GM12878 (cell line): ENCODE measurements around the gene ACSF3. TPM values are rescaled to one million over a fixed set of nuclear protein-coding genes. Genes with fewer than 3 reads are reported as not detected.

Experiments
- BCLAF1 ChIP-seq: fragments of 450-650 bp; IDR thresholded peaks from 2 replicates; pipeline ENCODE4 v1.6.1; 2017; ENCODE audit warnings: antibody characterized with exemption, mild to moderate bottlenecking, moderate library complexity
- CREM ChIP-seq: IDR thresholded peaks from 2 replicates; pipeline ENCODE4 v1.6.1; 2014; ENCODE audit warnings: antibody characterized with exemption, low read depth
- CTCF ChIP-seq, 3 experiments: IDR thresholded peaks in 2 of 3; conservative IDR thresholded peaks in 1 of 3; 2 replicates each; pipeline ENCODE4 v1.5.1; 2011; ENCODE audit warnings: low read depth in 3 of 3, low read length in 3 of 3, mild to moderate bottlenecking in 3 of 3, control low read depth in 2 of 3, moderate library complexity in 2 of 3, inconsistent platforms in 1 of 3, mixed read lengths in 1 of 3; ENCODE audit not compliant: control insufficient read depth in 2 of 3, insufficient read depth in 1 of 3; ENCODE audit errors: extremely low read depth in 1 of 3
- E2F4 ChIP-seq: IDR thresholded peaks from 2 replicates; pipeline ENCODE4 v1.6.1; 2012; ENCODE audit warnings: low read depth, low read length, improper control_type of control experiment
- ESRRA ChIP-seq: IDR thresholded peaks from 2 replicates; pipeline ENCODE4 v1.6.1; 2012; ENCODE audit warnings: mild to moderate bottlenecking, low read length, improper control_type of control experiment
- JUNB ChIP-seq: IDR thresholded peaks from 2 replicates; pipeline ENCODE4 v1.6.1; 2016; ENCODE audit warnings: antibody characterized with exemption, mild to moderate bottlenecking
- LARP7 ChIP-seq: fragments of 450-650 bp; IDR thresholded peaks from 2 replicates; pipeline ENCODE4 v1.6.1; 2017; ENCODE audit warnings: mild to moderate bottlenecking
- MYC ChIP-seq: IDR thresholded peaks from 2 replicates; pipeline ENCODE4 v1.6.1; 2011; ENCODE audit warnings: mild to moderate bottlenecking, low read length, moderate library complexity, inconsistent platforms; ENCODE audit not compliant: insufficient read depth, insufficient replicate concordance, insufficient read length, severe bottlenecking
- PML ChIP-seq: IDR thresholded peaks from 2 replicates; pipeline ENCODE4 v1.6.1; 2012; ENCODE audit warnings: low read length, inconsistent platforms
- POLR2AphosphoS2 ChIP-seq: IDR thresholded peaks from 2 replicates; pipeline ENCODE4 v1.6.1; 2011; ENCODE audit warnings: low read depth, mild to moderate bottlenecking, low read length, improper control_type of control experiment, moderate library complexity
- POLR2AphosphoS5 ChIP-seq: IDR thresholded peaks from 2 replicates; pipeline ENCODE4 v1.6.1; 2011; ENCODE audit warnings: mild to moderate bottlenecking, low read length, inconsistent platforms
- RB1 ChIP-seq: fragments of 450-650 bp; formaldehyde crosslinking; IDR thresholded peaks from 2 replicates; pipeline ENCODE4 v1.6.1; 2017; ENCODE audit warnings: mild to moderate bottlenecking, borderline replicate concordance
- RELA ChIP-seq: fragments of 450-650 bp; IDR thresholded peaks from 2 replicates; pipeline ENCODE4 v1.8.0; 2014; ENCODE audit warnings: borderline replicate concordance; ENCODE audit not compliant: partially characterized antibody
- SIN3A ChIP-seq: IDR thresholded peaks from 2 replicates; pipeline ENCODE4 v1.6.1; 2012; ENCODE audit warnings: low read depth, low read length, improper control_type of control experiment
- SIX5 ChIP-seq: IDR thresholded peaks from 2 replicates; pipeline ENCODE4 v1.6.1; 2011; ENCODE audit warnings: mild to moderate bottlenecking, low read depth, low read length, moderate library complexity; ENCODE audit not compliant: severe bottlenecking
- SREBF2 ChIP-seq: IDR thresholded peaks from 2 replicates; pipeline ENCODE4 v1.6.1; 2012; ENCODE audit warnings: mild to moderate bottlenecking, low read length
- SRF ChIP-seq, 2 experiments: IDR thresholded peaks; 2 replicates each; pipeline ENCODE4 v1.6.1; 2011; ENCODE audit warnings: low read depth in 2 of 2, low read length in 2 of 2, mild to moderate bottlenecking in 1 of 2, moderate library complexity in 1 of 2
- SUPT20H ChIP-seq: IDR thresholded peaks from 2 replicates; pipeline ENCODE4 v1.6.1; 2011; ENCODE audit warnings: low read depth, mild to moderate bottlenecking, low read length, moderate library complexity, borderline replicate concordance; ENCODE audit not compliant: control insufficient read depth
- polyA plus RNA-seq, 11 experiments: library from polyadenylated mRNA; depleted of rRNA in 4 of 11; unstranded in 6 of 11; stranded (reverse) in 5 of 11; fragments of >200 nt; fragmentation: Nextera tagmentation in 4 of 11; fragmentation: Illumina TruSeq in 1 of 11; extraction: Ambion mirVana in 4 of 11; extraction: Trizol in 1 of 11; gene quantifications; 1 replicate in 1 of 11; 2 replicates in 10 of 11; pipeline versions ENCODE4 v1.2.1 to v1.2.3, GENCODE V29; 2011 to 2016; ENCODE audit warnings: inconsistent platforms in 2 of 11, missing spikeins in 2 of 11, low read depth in 1 of 11
- total RNA-seq, 4 experiments: library from RNA; depleted of rRNA in 3 of 4; stranded (reverse); fragments of >200 nt in 3 of 4; fragmentation: Illumina TruSeq in 1 of 4; extraction: Trizol in 1 of 4; gene quantifications; 2 replicates each; pipeline versions ENCODE4 v1.2.1 to v1.2.3, GENCODE V29; 2013 to 2021
- TF ChIP-seq, protein P1 (sequence below): fragments of 450-650 bp; IDR thresholded peaks from 2 replicates; pipeline ENCODE4 v1.6.1; 2016; ENCODE audit warnings: mild to moderate bottlenecking
- TF ChIP-seq, protein P2 (sequence below): fragments of 450-650 bp; formaldehyde crosslinking; IDR thresholded peaks from 2 replicates; pipeline ENCODE4 v1.4.0; 2020; ENCODE audit warnings: mild to moderate bottlenecking, moderate library complexity

ACSF3 gene
- total and polyA plus RNA-seq, 10 of the 15 experiments (the other 5 are each of a cell fraction or from before 2014, with no cell fraction given), result 1.0 to 44.4 (median 25.8) TPM

DNA sequence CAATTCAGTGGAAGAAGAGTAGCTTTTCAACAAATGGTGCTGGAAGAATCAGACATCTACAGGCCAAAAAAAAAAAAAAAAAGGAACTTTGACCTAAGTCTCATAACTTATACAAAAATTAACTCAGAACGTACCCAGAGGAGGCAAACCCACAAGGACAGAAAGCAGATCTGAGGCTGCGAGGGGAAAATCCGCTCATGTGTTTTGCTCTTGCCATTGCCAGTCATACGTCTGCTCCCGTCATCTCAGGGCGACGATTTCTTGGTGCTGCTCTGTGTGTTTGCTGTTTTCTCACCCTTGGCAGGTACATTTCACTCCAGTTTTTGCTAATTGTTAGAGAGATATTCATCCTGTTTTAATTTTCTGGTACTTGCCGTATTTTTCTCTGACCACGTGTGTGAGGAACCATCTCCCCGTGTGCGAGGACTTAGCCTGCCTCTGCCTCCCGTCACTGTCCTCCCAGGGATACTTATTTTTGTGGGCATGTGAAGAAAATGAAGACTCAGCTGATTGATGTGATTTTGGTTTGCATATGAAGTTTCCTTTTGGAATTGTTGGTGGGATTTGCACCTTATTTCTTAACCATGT, 33.4 kb upstream of the ACSF3 start (continued):
- TF ChIP-seq CTCF (IDR thresholded peaks at IDR 0.05 in 2 of 3, conservative IDR thresholded peaks at IDR 0.05 in 1 of 3; ENCODE audit: control insufficient read depth in 2 of 3, extremely low read depth in 1 of 3, insufficient read depth in 1 of 3, low read depth in 3 of 3, low read length in 3 of 3) (no peak), SREBF2 (no peak), RELA (peak; percentile 74), SIN3A (no peak), BCLAF1 (no peak), POLR2AphosphoS5 (peak; percentile 80), POLR2AphosphoS2 (no peak), PML (no peak), MYC (no peak), CREM (peak; percentile 98), SRF (IDR thresholded peaks at IDR 0.05; ENCODE audit: low read depth in 2 of 2, low read length in 2 of 2) (no peak; a peak in 1 of 4 replicates), SIX5 (peak; percentile 28), RB1 (no peak), ESRRA (no peak), JUNB (no peak), LARP7 (no peak), E2F4 (no peak), SUPT20H (no peak)
- TF ChIP-seq, protein P1, sequence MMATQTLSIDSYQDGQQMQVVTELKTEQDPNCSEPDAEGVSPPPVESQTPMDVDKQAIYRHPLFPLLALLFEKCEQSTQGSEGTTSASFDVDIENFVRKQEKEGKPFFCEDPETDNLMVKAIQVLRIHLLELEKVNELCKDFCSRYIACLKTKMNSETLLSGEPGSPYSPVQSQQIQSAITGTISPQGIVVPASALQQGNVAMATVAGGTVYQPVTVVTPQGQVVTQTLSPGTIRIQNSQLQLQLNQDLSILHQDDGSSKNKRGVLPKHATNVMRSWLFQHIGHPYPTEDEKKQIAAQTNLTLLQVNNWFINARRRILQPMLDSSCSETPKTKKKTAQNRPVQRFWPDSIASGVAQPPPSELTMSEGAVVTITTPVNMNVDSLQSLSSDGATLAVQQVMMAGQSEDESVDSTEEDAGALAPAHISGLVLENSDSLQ, result peak; percentile 91
- TF ChIP-seq, protein P2, sequence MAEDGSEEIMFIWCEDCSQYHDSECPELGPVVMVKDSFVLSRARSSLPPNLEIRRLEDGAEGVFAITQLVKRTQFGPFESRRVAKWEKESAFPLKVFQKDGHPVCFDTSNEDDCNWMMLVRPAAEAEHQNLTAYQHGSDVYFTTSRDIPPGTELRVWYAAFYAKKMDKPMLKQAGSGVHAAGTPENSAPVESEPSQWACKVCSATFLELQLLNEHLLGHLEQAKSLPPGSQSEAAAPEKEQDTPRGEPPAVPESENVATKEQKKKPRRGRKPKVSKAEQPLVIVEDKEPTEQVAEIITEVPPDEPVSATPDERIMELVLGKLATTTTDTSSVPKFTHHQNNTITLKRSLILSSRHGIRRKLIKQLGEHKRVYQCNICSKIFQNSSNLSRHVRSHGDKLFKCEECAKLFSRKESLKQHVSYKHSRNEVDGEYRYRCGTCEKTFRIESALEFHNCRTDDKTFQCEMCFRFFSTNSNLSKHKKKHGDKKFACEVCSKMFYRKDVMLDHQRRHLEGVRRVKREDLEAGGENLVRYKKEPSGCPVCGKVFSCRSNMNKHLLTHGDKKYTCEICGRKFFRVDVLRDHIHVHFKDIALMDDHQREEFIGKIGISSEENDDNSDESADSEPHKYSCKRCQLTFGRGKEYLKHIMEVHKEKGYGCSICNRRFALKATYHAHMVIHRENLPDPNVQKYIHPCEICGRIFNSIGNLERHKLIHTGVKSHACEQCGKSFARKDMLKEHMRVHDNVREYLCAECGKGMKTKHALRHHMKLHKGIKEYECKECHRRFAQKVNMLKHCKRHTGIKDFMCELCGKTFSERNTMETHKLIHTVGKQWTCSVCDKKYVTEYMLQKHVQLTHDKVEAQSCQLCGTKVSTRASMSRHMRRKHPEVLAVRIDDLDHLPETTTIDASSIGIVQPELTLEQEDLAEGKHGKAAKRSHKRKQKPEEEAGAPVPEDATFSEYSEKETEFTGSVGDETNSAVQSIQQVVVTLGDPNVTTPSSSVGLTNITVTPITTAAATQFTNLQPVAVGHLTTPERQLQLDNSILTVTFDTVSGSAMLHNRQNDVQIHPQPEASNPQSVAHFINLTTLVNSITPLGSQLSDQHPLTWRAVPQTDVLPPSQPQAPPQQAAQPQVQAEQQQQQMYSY (CRISPR knock-in tag), result no peak
